HepG2 (cell line): Measurements from ENCODE around the gene CNRIP1. TPM values are rescaled to one million over a fixed set of nuclear protein-coding genes. Genes with fewer than 3 reads are reported as not detected.

Experiments
- ATAC-seq: fragments of 200-7000 bp; cut with Tn5 transposase; 3 replicates; pipeline ENCODE4 v1.9.1; 2020; ENCODE audit warnings: mild to moderate bottlenecking, moderate library complexity
- BruUV-seq: library from RNA; stranded (reverse); fragments of 400-500 nt; replicated peaks from 2 replicates; lab custom pipeline; 2021; lab: Mats Ljungman, UMichigan
- CTCF ChIA-PET: fragments of 300-600 bp; formaldehyde crosslinking; extraction: SDS; loops from one replicate; lab custom pipeline; 2021; ENCODE audit warnings: low total read pairs, inconsistent platforms, low intra/inter-chr PET ratio; lab: Yijun Ruan, JAX
- POLR2A ChIA-PET: fragments of 350-600 bp; sonication (Branson Sonifier 250); formaldehyde crosslinking; loops from one replicate; lab custom pipeline; 2020; ENCODE audit warnings: antibody characterized with exemption, inconsistent platforms; lab: Yijun Ruan, JAX
- DNase-seq: peaks from one replicate; pipeline ENCODE4 v3.0.0-alpha.2; 2015; ENCODE audit warnings: low spot score
- FAIRE-seq: peaks from 3 replicates; lab custom pipeline; 2011; peaks lifted over from hg19 to GRCh38; lab: Jason Lieb, UNC
- H2AFZ ChIP-seq: one replicate; pipeline ENCODE4 v1.6.1; 2011; ENCODE audit warnings: low read length, inconsistent platforms
- H3K27ac ChIP-seq: fragments of 300-600 bp; 3 replicates; pipeline ENCODE4 v1.8.0; 2011; ENCODE audit warnings: mixed run types, mild to moderate bottlenecking, mixed read lengths, low read length, inconsistent platforms; ENCODE audit not compliant: insufficient read depth; ENCODE audit errors: extremely low read length
- H3K27me3 ChIP-seq, 2 experiments: fragments of 200-600 bp in 1 of 2; 2 replicates in 1 of 2; 3 replicates in 1 of 2; pipeline versions ENCODE4 v1.6.0 to v1.8.0; 2011; ENCODE audit warnings: low read length in 2 of 2, mild to moderate bottlenecking in 2 of 2, moderate library complexity in 2 of 2, inconsistent platforms in 1 of 2; ENCODE audit not compliant: insufficient read depth in 2 of 2, control insufficient read depth in 1 of 2
- H3K36me3 ChIP-seq, 2 experiments: fragments of 200-600 bp in 1 of 2; replicated peaks in 1 of 2; 2 replicates in 1 of 2; 3 replicates in 1 of 2; pipeline versions ENCODE4 v1.5.1 to v1.8.0; 2011; ENCODE audit warnings: low read length in 2 of 2, inconsistent platforms in 1 of 2; ENCODE audit not compliant: insufficient read depth in 2 of 2, control insufficient read depth in 1 of 2
- H3K4me1 ChIP-seq: 2 replicates; pipeline ENCODE4 v1.5.1; 2012; ENCODE audit warnings: low read length, inconsistent platforms; ENCODE audit not compliant: insufficient read depth
- H3K4me2 ChIP-seq: 2 replicates; pipeline ENCODE4 v1.6.0; 2011; ENCODE audit warnings: low read depth, low read length, inconsistent platforms
- H3K4me3 ChIP-seq, 3 experiments: fragments of 200-600 bp in 1 of 3; sonication (generic), shearing (Covaris generic) in 1 of 3; replicated peaks in 1 of 3; 2 replicates each; pipeline ENCODE4 v1.5.1; 2011 to 2016; ENCODE audit warnings: low read length in 3 of 3, inconsistent platforms in 2 of 3, low read depth in 2 of 3, mild to moderate bottlenecking in 2 of 3, control low read depth in 1 of 3, mixed read lengths in 1 of 3; ENCODE audit not compliant: insufficient read depth in 1 of 3
- H3K79me2 ChIP-seq: one replicate; pipeline ENCODE4 v1.6.1; 2011; ENCODE audit warnings: low read length, inconsistent platforms; ENCODE audit not compliant: insufficient read depth
- H3K9ac ChIP-seq: 2 replicates; pipeline ENCODE4 v1.6.0; 2011; ENCODE audit warnings: mild to moderate bottlenecking, low read depth, low read length, inconsistent platforms; ENCODE audit not compliant: insufficient read depth
- H3K9me3 ChIP-seq: 2 replicates; pipeline ENCODE4 v1.5.1; 2012; ENCODE audit warnings: mild to moderate bottlenecking, low read length
- H4K20me1 ChIP-seq: 2 replicates; pipeline ENCODE4 v1.6.0; 2011; ENCODE audit warnings: inconsistent platforms, mild to moderate bottlenecking, low read length, moderate library complexity; ENCODE audit not compliant: insufficient read depth
- AGO2 ChIP-seq: fragments of 200-400 bp; formaldehyde crosslinking; optimal IDR thresholded peaks from 2 replicates; pipeline ENCODE3; 2017; ENCODE audit warnings: mild to moderate bottlenecking, low read depth, low read length, moderate library complexity
- FOXK1 ChIP-seq: sonication (generic); formaldehyde crosslinking; IDR thresholded peaks from 2 replicates; pipeline ENCODE4 v1.4.0; 2020; ENCODE audit warnings: low read depth, missing genetic modification reagents, borderline replicate concordance
- GATAD2A ChIP-seq: IDR thresholded peaks from 2 replicates; pipeline ENCODE4 v1.6.1; 2016
- HDAC2 ChIP-seq: sonication (generic); formaldehyde crosslinking; IDR thresholded peaks from 2 replicates; pipeline ENCODE4 v1.4.0; 2020; ENCODE audit warnings: missing genetic modification reagents
- HMGA1 ChIP-seq: sonication (generic); formaldehyde crosslinking; conservative IDR thresholded peaks from 2 replicates; pipeline ENCODE4 v1.4.0; 2020; ENCODE audit warnings: missing genetic modification reagents
- NKX3-1 ChIP-seq: sonication (generic); formaldehyde crosslinking; IDR thresholded peaks from 2 replicates; pipeline ENCODE4 v1.5.0; 2020; ENCODE audit warnings: missing genetic modification reagents
- REPIN1 ChIP-seq: sonication (generic); formaldehyde crosslinking; IDR thresholded peaks from 2 replicates; pipeline ENCODE4 v1.8.0; 2022; ENCODE audit warnings: missing genetic modification reagents, low read depth, mild to moderate bottlenecking, borderline replicate concordance
- ZFAT ChIP-seq: sonication (generic); formaldehyde crosslinking; conservative IDR thresholded peaks from 2 replicates; pipeline ENCODE4 v1.8.1; 2023; ENCODE audit warnings: missing genetic modification reagents, inconsistent platforms
- ZNF512B ChIP-seq: sonication (generic); formaldehyde crosslinking; IDR thresholded peaks from 2 replicates; pipeline ENCODE4 v1.5.1; 2020; ENCODE audit warnings: missing genetic modification reagents, mild to moderate bottlenecking, borderline replicate concordance
- ZNF773 ChIP-seq: sonication (generic); formaldehyde crosslinking; IDR thresholded peaks from 2 replicates; pipeline ENCODE4 v1.4.0; 2020; ENCODE audit warnings: missing genetic modification reagents, borderline replicate concordance
- ZUFSP ChIP-seq: sonication (generic); formaldehyde crosslinking; IDR thresholded peaks from 2 replicates; pipeline ENCODE4 v1.9.0; 2021; ENCODE audit warnings: missing genetic modification reagents, mild to moderate bottlenecking, borderline replicate concordance
- WGBS: methylation state at CpG from one replicate; pipeline ENCODE4 v1.1.6; 2017; ENCODE audit warnings: low lambda C conversion rate; 5-methylcytosine and 5-hydroxymethylcytosine counted together
- in situ Hi-C: cut with HindIII; loops from 2 replicates; pipeline ENCODE4 v1.10.0; 2017; ENCODE audit warnings: low pct_unique_long_range_greater_than_20kb; ENCODE audit not compliant: extremely low pct_ligation_motif_present
- intact Hi-C: fragments of 100-400 bp; cut with micrococcal nuclease; formaldehyde crosslinking; loops from one replicate; pipeline ENCODE4 v1.10.0; 2022; ENCODE audit not compliant: unreplicated experiment
- polyA plus RNA-seq, 8 experiments: library from polyadenylated mRNA; depleted of rRNA in 3 of 8; stranded (reverse) in 7 of 8; unstranded in 1 of 8; fragments of >200 nt; fragmentation: Illumina TruSeq in 4 of 8; extraction: Trizol in 4 of 8; gene quantifications; 2 replicates each; pipeline versions ENCODE4 v1.2.1 to v1.2.3, GENCODE V29; 2011 to 2016; ENCODE audit warnings: low read depth in 4 of 8, missing spikeins in 1 of 8, mixed read lengths in 1 of 8; ENCODE audit not compliant: insufficient read depth in 1 of 8
- total RNA-seq, 5 experiments: library from RNA; depleted of rRNA; stranded (reverse); fragments of >200 nt; fragmentation: Illumina TruSeq; extraction: Trizol; gene quantifications; 2 replicates each; pipeline ENCODE4 v1.2.3, GENCODE V29; 2016; ENCODE audit warnings: low read depth in 1 of 5
- TF ChIP-seq, protein P1 (sequence below): sonication (generic); formaldehyde crosslinking; IDR thresholded peaks from 2 replicates; pipeline ENCODE4 v1.4.0; 2020; ENCODE audit warnings: mild to moderate bottlenecking, low read depth, missing genetic modification reagents

CNRIP1 gene
- total and polyA plus RNA-seq, 2 of the 13 experiments (the other 11 are each of a cell fraction or from before 2014, with no cell fraction given) = not detected

DNA sequence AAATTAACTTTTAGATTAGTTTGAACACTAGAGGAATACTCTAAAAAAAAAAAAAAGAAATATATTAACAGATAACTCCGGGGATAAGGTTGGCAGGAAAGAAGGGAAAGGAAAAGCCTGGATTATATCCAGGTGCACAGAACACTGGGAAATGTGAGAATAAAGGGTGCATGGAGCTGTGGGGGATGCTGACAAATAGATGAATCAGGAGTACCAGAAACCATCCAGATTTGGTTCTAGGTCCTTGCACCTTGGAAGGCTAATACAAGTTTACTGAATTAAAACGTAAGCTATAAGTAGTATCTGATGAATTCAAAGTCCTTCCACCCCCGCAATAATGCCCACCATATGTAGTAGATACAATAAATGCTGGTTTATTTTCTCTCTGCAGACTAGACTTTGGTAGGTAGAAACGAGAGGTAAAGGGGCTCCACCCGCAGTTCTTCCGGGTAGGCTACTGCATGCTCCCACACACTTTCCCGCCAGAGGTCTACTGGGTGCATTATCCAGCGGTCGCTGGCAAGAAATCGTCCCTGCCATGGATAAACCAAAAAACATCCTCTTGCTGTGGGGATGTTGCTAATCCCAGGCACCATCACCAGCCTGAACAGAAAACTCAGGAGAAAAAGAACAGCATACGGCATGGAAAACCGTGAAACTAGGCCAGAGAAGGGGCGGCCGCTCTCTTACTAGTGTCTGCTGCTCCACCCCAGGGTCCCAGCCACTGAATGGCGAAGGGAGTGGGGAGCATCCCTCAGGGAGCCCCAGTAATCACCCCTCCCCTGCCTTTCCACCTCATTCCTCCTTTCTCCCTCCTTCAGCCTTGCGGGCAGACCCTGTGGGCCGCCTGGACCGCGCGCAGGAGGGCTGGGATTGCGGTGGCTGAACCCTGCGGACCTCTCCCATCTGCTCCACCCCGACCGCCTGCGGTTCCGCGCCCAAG, 1.5 kb downstream of the CNRIP1 start:
- no peak for FAIRE-seq
- BruUV-seq = no TSS peak
- no peak overlapping the region for H3K27ac ChIP-seq

More for the DNA sequence above, 1.5 kb downstream of the CNRIP1 start:
- ATAC-seq (no peak), DNase-seq (no peak)
- H4K20me1 ChIP-seq = no peaks in the 10 kb centered on the region; the same call in 1 of the 2 replicates
- H3K4me3 ChIP-seq = no peak overlapping the region
- peaks cover 9 to 39% of the 10 kb centered on the region in 2 experiments for H3K27me3 ChIP-seq
- POLR2A ChIA-PET = no interaction called here
- no peak overlapping the region for H2AFZ ChIP-seq
- CTCF ChIA-PET = no interaction called here
- no peak overlapping the region for H3K4me2 ChIP-seq
- intact Hi-C loops = no loop called here
- H3K9me3 ChIP-seq = no peaks in the 10 kb centered on the region
- no peak overlapping the region for H3K9ac ChIP-seq
- no peaks in the 10 kb centered on the region for H3K79me2 ChIP-seq
- in situ Hi-C loops = no loop called here
- H3K36me3 ChIP-seq = no peaks in the 10 kb centered on the region
- H3K4me1 ChIP-seq = no peaks in the 10 kb centered on the region; the same call in 1 of the 2 replicates
- WGBS = 58% methylated on average over 27 of the region's 27 CpGs
- TF ChIP-seq ZNF773 (CRISPR knock-in tag) (no peak), NKX3-1 (no peak), ZFAT (CRISPR knock-in tag) (no peak), HDAC2 (no peak), FOXK1 (CRISPR knock-in tag) (no peak), ZNF512B (CRISPR knock-in tag) (no peak), GATAD2A (CRISPR knock-in tag) (no peak), HMGA1 (no peak), REPIN1 (no peak), AGO2 (no peak), ZUFSP (CRISPR knock-in tag) (no peak)
- TF ChIP-seq, protein P1, sequence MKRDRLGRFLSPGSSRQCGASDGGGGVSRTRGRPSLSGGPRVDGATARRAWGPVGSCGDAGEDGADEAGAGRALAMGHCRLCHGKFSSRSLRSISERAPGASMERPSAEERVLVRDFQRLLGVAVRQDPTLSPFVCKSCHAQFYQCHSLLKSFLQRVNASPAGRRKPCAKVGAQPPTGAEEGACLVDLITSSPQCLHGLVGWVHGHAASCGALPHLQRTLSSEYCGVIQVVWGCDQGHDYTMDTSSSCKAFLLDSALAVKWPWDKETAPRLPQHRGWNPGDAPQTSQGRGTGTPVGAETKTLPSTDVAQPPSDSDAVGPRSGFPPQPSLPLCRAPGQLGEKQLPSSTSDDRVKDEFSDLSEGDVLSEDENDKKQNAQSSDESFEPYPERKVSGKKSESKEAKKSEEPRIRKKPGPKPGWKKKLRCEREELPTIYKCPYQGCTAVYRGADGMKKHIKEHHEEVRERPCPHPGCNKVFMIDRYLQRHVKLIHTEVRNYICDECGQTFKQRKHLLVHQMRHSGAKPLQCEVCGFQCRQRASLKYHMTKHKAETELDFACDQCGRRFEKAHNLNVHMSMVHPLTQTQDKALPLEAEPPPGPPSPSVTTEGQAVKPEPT (CRISPR knock-in tag) = no peak
